GM21526 (cell line): ENCODE results near the gene FDX1.

ENCODE experiments used
- ATAC-seq: cut with Tn5 transposase; IDR thresholded peaks from one replicate; pipeline ENCODE4 v1.9.1; 2021; ENCODE audit warnings: moderate library complexity; ENCODE audit not compliant: unreplicated experiment, low FRiP score

The FDX1 gene

GRCh38 chr11:110497231-110497978 lies 67.7 kb downstream of the FDX1 start:
- ATAC-seq = no peak

- no peak for ATAC-seq
Measured at GRCh38 chr11:110501428-110501827, 71.7 kb downstream of the FDX1 start.

GRCh38 chr11:110505528-110506284 lies 76.0 kb downstream of the FDX1 start:
- no peak for ATAC-seq

- ATAC-seq = no peak
Measured at GRCh38 chr11:110507328-110507727, 77.6 kb downstream of the FDX1 start.

- ATAC-seq = no peak
Measured at GRCh38 chr11:110508786-110509185, 79.0 kb downstream of the FDX1 start.

- no peak for ATAC-seq
Measured at GRCh38 chr11:110509472-110509871, 79.7 kb downstream of the FDX1 start.

GRCh38 chr11:110512026-110512425 lies 82.3 kb downstream of the FDX1 start:
- ATAC-seq = no peak

- ATAC-seq = no peak
Measured at GRCh38 chr11:110513259-110513801, 83.6 kb downstream of the FDX1 start.

GRCh38 chr11:110513846-110514437 lies 84.2 kb downstream of the FDX1 start:
- no peak for ATAC-seq
